HCT116 (cell line): ENCODE measurements around the gene CD109. TPM values are rescaled to one million over a fixed set of nuclear protein-coding genes. Genes with fewer than 3 reads are reported as not detected.

Experiments used
- ATAC-seq: fragments of 200-7000 bp; cut with Tn5 transposase; 2 replicates; pipeline ENCODE4 v1.9.1; 2020; ENCODE audit warnings: mild to moderate bottlenecking, moderate library complexity
- BruUV-seq: library from RNA; stranded (reverse); fragments of 400-500 nt; replicated peaks from 2 replicates; lab custom pipeline; 2021; lab: Mats Ljungman, UMichigan
- CTCF ChIA-PET: fragments of 300-600 bp; sonication (Branson Sonifier 250); formaldehyde crosslinking; loops from one replicate; lab custom pipeline; 2021; ENCODE audit warnings: antibody characterized with exemption; lab: Charles Lee
- POLR2A ChIA-PET: fragments of 300-600, 350-600 bp; sonication (Branson Sonifier 250); formaldehyde crosslinking; loops from one replicate; lab custom pipeline; 2021; ENCODE audit warnings: antibody characterized with exemption; lab: Charles Lee
- RAD21 ChIA-PET, 2 experiments: fragments of 300-600 bp; sonication (Branson Sonifier 250); formaldehyde crosslinking; loops; one replicate each; lab custom pipeline; 2023; ENCODE audit warnings: low total read pairs in 2 of 2; ENCODE audit not compliant: uncharacterized antibody in 2 of 2, unreplicated experiment in 2 of 2, low non-redundant PET in 1 of 2; lab: Charles Lee
- DNase-seq: peaks from one replicate; pipeline ENCODE4 v3.0.0-alpha.2; 2010; ENCODE audit warnings: low read depth, low spot score
- H2AFZ ChIP-seq: fragments of 200-600 bp; shearing (Covaris generic), sonication (generic); 2 replicates; pipeline ENCODE4 v1.6.1; 2017; ENCODE audit warnings: low read depth, mixed run types, mixed read lengths, antibody characterized with exemption, low read length; ENCODE audit not compliant: poor library complexity, severe bottlenecking
- H3K27ac ChIP-seq: 2 replicates; pipeline ENCODE4 v1.5.1; 2012; ENCODE audit warnings: low read depth, low read length
- H3K27me3 ChIP-seq: fragments of 200-600 bp; sonication (generic); 2 replicates; pipeline ENCODE4 v1.6.1; 2016; ENCODE audit warnings: mixed run types, low read length, mixed read lengths; ENCODE audit not compliant: insufficient read depth
- H3K36me3 ChIP-seq, 2 experiments: fragments of 200-500 bp in 1 of 2; fragments of 200-600 bp in 1 of 2; sonication (Bioruptor generic) in 1 of 2; sonication (generic) in 1 of 2; 2 replicates each; pipeline versions ENCODE4 v1.5.1 to v1.6.1; 2014 to 2016; ENCODE audit warnings: low read length in 2 of 2, inconsistent platforms in 1 of 2, mixed read lengths in 1 of 2, mixed run types in 1 of 2; ENCODE audit not compliant: insufficient read depth in 2 of 2, control insufficient read depth in 1 of 2
- H3K4me1 ChIP-seq, 2 experiments: fragments of 200-600 bp in 1 of 2; sonication (generic) in 1 of 2; 2 replicates each; pipeline versions ENCODE4 v1.5.1 to v1.6.1; 2012 to 2017; ENCODE audit warnings: low read length in 2 of 2, inconsistent platforms in 1 of 2, mild to moderate bottlenecking in 1 of 2, mixed read lengths in 1 of 2, mixed run types in 1 of 2, moderate library complexity in 1 of 2; ENCODE audit not compliant: insufficient read depth in 2 of 2, control insufficient read depth in 1 of 2
- H3K4me2 ChIP-seq: fragments of 200-600 bp; sonication (generic); 2 replicates; pipeline ENCODE4 v1.6.1; 2017; ENCODE audit warnings: mixed run types, low read length, mixed read lengths
- H3K4me3 ChIP-seq, 2 experiments: fragments of 200-600 bp in 1 of 2; sonication (generic) in 1 of 2; replicated peaks in 1 of 2; 2 replicates each; pipeline ENCODE4 v1.5.1; 2011 to 2016; ENCODE audit warnings: low read length in 2 of 2, control low read depth in 1 of 2, low read depth in 1 of 2, mild to moderate bottlenecking in 1 of 2, mixed read lengths in 1 of 2, mixed run types in 1 of 2
- H3K79me2 ChIP-seq: fragments of 200-600 bp; sonication (generic); 2 replicates; pipeline ENCODE4 v1.6.1; 2017; ENCODE audit warnings: mild to moderate bottlenecking, mixed run types, low read length, moderate library complexity, mixed read lengths; ENCODE audit not compliant: insufficient read depth
- H3K9ac ChIP-seq: fragments of 200-600 bp; sonication (generic); 2 replicates; pipeline ENCODE4 v1.6.1; 2016; ENCODE audit warnings: low read length, mixed read lengths
- H3K9me2 ChIP-seq: fragments of 200-600 bp; sonication (generic), shearing (Covaris generic); 2 replicates; pipeline ENCODE4 v1.6.1; 2017; ENCODE audit warnings: mixed run types, mild to moderate bottlenecking, moderate library complexity; ENCODE audit not compliant: insufficient read depth
- H3K9me3 ChIP-seq, 2 experiments: fragments of 200-500 bp in 1 of 2; fragments of 200-600 bp in 1 of 2; sonication (Bioruptor generic) in 1 of 2; sonication (generic) in 1 of 2; 2 replicates each; pipeline ENCODE4 v1.6.1; 2014 to 2017; ENCODE audit warnings: low read length in 2 of 2, mixed read lengths in 2 of 2, inconsistent platforms in 1 of 2, low read depth in 1 of 2, mild to moderate bottlenecking in 1 of 2, mixed run types in 1 of 2, moderate library complexity in 1 of 2; ENCODE audit not compliant: control insufficient read depth in 1 of 2, insufficient read depth in 1 of 2
- H4K20me1 ChIP-seq: fragments of 200-600 bp; sonication (generic), shearing (Covaris generic); 2 replicates; pipeline ENCODE4 v1.6.1; 2017; ENCODE audit warnings: mixed run types, mild to moderate bottlenecking, moderate library complexity; ENCODE audit not compliant: insufficient read depth
- CBX3 ChIP-seq: IDR thresholded peaks from 2 replicates; pipeline ENCODE4 v1.6.1; 2012; ENCODE audit warnings: low read depth
- ELF1 ChIP-seq: IDR thresholded peaks from 2 replicates; pipeline ENCODE4 v1.6.1; 2012; ENCODE audit warnings: low read depth, borderline replicate concordance
- EZH2 ChIP-seq: fragments of 200-600 bp; sonication (generic); IDR thresholded peaks from 2 replicates; pipeline ENCODE4 v1.6.1; 2017; ENCODE audit warnings: antibody characterized with exemption, mixed run types
- JUND ChIP-seq: IDR thresholded peaks from 2 replicates; pipeline ENCODE4 v1.6.1; 2012
- RAD21 ChIP-seq: IDR thresholded peaks from 2 replicates; pipeline ENCODE4 v1.6.1; 2012; ENCODE audit warnings: low read depth, mild to moderate bottlenecking
- SIN3A ChIP-seq: IDR thresholded peaks from 2 replicates; pipeline ENCODE4 v1.6.1; 2012; ENCODE audit warnings: low read depth
- YY1 ChIP-seq: IDR thresholded peaks from 2 replicates; pipeline ENCODE4 v1.6.1; 2011; ENCODE audit warnings: low read length, low read depth, moderate library complexity, mild to moderate bottlenecking; ENCODE audit not compliant: insufficient replicate concordance; ENCODE audit errors: extremely low read depth
- ZNF274 ChIP-seq: fragments of 200-500 bp; sonication (Bioruptor generic); IDR thresholded peaks from 2 replicates; pipeline ENCODE4 v1.6.1; 2014; ENCODE audit warnings: mild to moderate bottlenecking, low read depth, low read length, inconsistent platforms
- intact Hi-C: fragments of 100-400 bp; cut with micrococcal nuclease; formaldehyde crosslinking; loops from 2 replicates; pipeline ENCODE4 v1.10.0; 2022
- total RNA-seq: library from RNA; stranded (reverse); gene quantifications from one replicate; pipeline ENCODE4 v1.2.1, GENCODE V29; 2021; ENCODE audit not compliant: unreplicated experiment
- TF ChIP-seq, protein P1 (sequence below), 3 experiments: fragments of 200-600 bp in 1 of 3; sonication (generic) in 1 of 3; IDR thresholded peaks in 2 of 3; conservative IDR thresholded peaks in 1 of 3; 2 replicates each; pipeline ENCODE4 v1.5.1; 2012 to 2017; ENCODE audit warnings: low read depth in 2 of 3, low read length in 2 of 3, antibody characterized with exemption in 1 of 3, borderline replicate concordance in 1 of 3, control low read depth in 1 of 3, mild to moderate bottlenecking in 1 of 3, mixed read lengths in 1 of 3, mixed run types in 1 of 3, moderate library complexity in 1 of 3; ENCODE audit not compliant: insufficient read depth in 1 of 3

CD109 gene
- total RNA-seq, 1 experiment from 2014 or later, result 42.1 TPM

- TF ChIP-seq CBX3, result no peak
- TF ChIP-seq RAD21, result no peak
- TF ChIP-seq SIN3A, result no peak
- TF ChIP-seq ELF1, result no peak
- TF ChIP-seq, all 23 proteins: peak for 0
- ChIA-PET CTCF (interaction anchor here (1.2 kb wide), 1 partner anchor 61 kb away, joined by 7 read pairs; no protein-coding TSS in a partner anchor), RAD21 (no interaction called here), POLR2A (no interaction called here)
- no peaks in the 10 kb centered on the region for H4K20me1 ChIP-seq
- BruUV-seq, result no TSS peak
- ATAC-seq (no peak), DNase-seq (no peak)
- H3K27me3 ChIP-seq, result no peaks in the 10 kb centered on the region
- H3K4me1 ChIP-seq, result peaks cover 0 to 6% of the 10 kb centered on the region in 2 experiments; a peak in 3 of 4 replicates
- no peaks in the 10 kb centered on the region for H3K36me3 ChIP-seq
- H3K9ac ChIP-seq, result no peak overlapping the region
- H3K9me2 ChIP-seq, result no peaks in the 10 kb centered on the region
- H2AFZ ChIP-seq, result no peak overlapping the region
- H3K4me3 ChIP-seq, result no peak overlapping the region
- H3K79me2 ChIP-seq, result no peaks in the 10 kb centered on the region
- intact Hi-C loops, result no loop called here
- H3K9me3 ChIP-seq, result no peaks in the 10 kb centered on the region
- no peak overlapping the region for H3K4me2 ChIP-seq
- no peak overlapping the region for H3K27ac ChIP-seq
Observed at GRCh38 chr6:73671911-73672685, 23.9 kb upstream of the CD109 start.

DNA sequence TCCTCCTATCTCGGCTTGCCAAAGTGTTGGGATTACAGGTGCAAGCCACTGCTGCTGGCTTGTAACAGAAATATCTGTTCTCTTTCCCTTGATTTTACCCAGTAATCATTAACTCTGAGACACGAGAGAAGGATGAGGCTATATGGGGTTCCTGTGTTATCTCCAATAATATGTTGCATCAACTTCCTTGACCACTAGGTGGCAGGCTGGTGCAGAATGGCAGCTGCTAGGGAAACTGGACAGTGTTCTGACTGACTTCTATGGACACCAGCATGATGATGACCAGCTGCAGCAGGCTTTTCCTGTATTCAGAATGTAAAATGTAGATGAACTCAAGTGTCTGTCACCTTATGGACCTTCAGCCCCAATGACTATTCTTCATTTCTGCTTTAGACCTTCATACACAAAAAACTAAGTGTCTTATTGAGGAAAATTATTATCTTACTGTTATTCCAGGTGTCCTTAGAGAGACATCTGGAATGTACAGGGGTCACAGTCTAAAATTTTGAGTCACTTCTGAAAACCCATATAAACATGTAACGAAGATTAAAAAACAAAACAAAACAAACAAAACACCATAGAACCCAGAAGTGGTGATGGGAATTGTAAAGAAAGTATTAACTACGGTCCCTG, 20.4 kb upstream of the CD109 start:
- Histone ChIP-seq H3K79me2 (no peaks in the 10 kb centered on the region), H3K9me3 (no peaks in the 10 kb centered on the region), H3K9ac (no peak overlapping the region), H3K27me3 (no peaks in the 10 kb centered on the region), H3K9me2 (no peaks in the 10 kb centered on the region), H4K20me1 (no peaks in the 10 kb centered on the region), H3K27ac (no peak overlapping the region), H2AFZ (no peak overlapping the region), H3K36me3 (no peaks in the 10 kb centered on the region), H3K4me1 (peaks cover 16 to 28% of the 10 kb centered on the region in 2 experiments), H3K4me2 (peak overlapping the region; percentile 13; the same call in 1 of the 2 replicates), H3K4me3 (no peak overlapping the region)
- ATAC-seq, result peak; percentile 95
- TF ChIP-seq EZH2, result no peak
- no peak for TF ChIP-seq ZNF274
- peak; percentile 36 for TF ChIP-seq YY1
- TF ChIP-seq JUND, result no peak
- TF ChIP-seq, protein P1, sequence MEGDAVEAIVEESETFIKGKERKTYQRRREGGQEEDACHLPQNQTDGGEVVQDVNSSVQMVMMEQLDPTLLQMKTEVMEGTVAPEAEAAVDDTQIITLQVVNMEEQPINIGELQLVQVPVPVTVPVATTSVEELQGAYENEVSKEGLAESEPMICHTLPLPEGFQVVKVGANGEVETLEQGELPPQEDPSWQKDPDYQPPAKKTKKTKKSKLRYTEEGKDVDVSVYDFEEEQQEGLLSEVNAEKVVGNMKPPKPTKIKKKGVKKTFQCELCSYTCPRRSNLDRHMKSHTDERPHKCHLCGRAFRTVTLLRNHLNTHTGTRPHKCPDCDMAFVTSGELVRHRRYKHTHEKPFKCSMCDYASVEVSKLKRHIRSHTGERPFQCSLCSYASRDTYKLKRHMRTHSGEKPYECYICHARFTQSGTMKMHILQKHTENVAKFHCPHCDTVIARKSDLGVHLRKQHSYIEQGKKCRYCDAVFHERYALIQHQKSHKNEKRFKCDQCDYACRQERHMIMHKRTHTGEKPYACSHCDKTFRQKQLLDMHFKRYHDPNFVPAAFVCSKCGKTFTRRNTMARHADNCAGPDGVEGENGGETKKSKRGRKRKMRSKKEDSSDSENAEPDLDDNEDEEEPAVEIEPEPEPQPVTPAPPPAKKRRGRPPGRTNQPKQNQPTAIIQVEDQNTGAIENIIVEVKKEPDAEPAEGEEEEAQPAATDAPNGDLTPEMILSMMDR (IDR thresholded peaks at IDR 0.05 in 2 of 3, conservative IDR thresholded peaks at IDR 0.05 in 1 of 3; ENCODE audit: borderline replicate concordance in 1 of 3, insufficient read depth in 1 of 3, low read depth in 2 of 3, low read length in 2 of 3), result peak; percentile 85 to 91 (median 88)
- peak; percentile 91 for TF ChIP-seq RAD21
- ChIA-PET RAD21 (interaction anchor here (1.6 to 2.1 kb wide), 2 partner anchors 57 kb away, joined by 7 to 8 read pairs; no protein-coding TSS in a partner anchor), CTCF (interaction anchor here (0.6 to 4.9 kb wide), 12 partner anchors 8 to 1533 kb away, joined by 3 to 43 read pairs (median 3); no protein-coding TSS in a partner anchor), POLR2A (no interaction called here)
- intact Hi-C loops, result loop anchor here (1.0 to 5.0 kb wide), 2 partner anchors 58 to 1532 kb away; partner anchors contain the start of gene COL12A1
- peak; percentile 67 for DNase-seq
- BruUV-seq, result no TSS peak
